ENCODE results near the gene CACNA2D3.

CACNA2D3 gene

GRCh38 chr3:54822206-54822605 lies 699.9 kb downstream of the CACNA2D3 start:
- Histone ChIP-seq H3K27ac (ENCODE audit: low read length) (no peak overlapping the region), H3K9me3 (replicated peaks; ENCODE audit: insufficient read depth, low read length) (no peaks in the 10 kb centered on the region), H3K36me3 (replicated peaks; ENCODE audit: insufficient read depth, low read length) (no peaks in the 10 kb centered on the region), H3F3A (ENCODE audit: insufficient read depth, low read length) (no peaks in the 10 kb centered on the region), H3K79me2 (ENCODE audit: low read length) (no peaks in the 10 kb centered on the region), H3K9ac (ENCODE audit: low read length) (no peak overlapping the region), H4K20me1 (ENCODE audit: insufficient read depth, low read length) (no peaks in the 10 kb centered on the region), H3K4me2 (ENCODE audit: low read depth, low read length) (no peak overlapping the region), H2AFZ (ENCODE audit: low read length) (no peak overlapping the region), H3K27me3 (replicated peaks; ENCODE audit: insufficient read depth, low read length) (no peaks in the 10 kb centered on the region), H3K4me1 (ENCODE audit: low read length) (no peaks in the 10 kb centered on the region), H3K9me2 (replicated peaks; ENCODE audit: insufficient read depth, low read length) (no peaks in the 10 kb centered on the region), H3K4me3 (ENCODE audit: low read length) (no peak overlapping the region)
- TF ChIP-seq, protein P1, sequence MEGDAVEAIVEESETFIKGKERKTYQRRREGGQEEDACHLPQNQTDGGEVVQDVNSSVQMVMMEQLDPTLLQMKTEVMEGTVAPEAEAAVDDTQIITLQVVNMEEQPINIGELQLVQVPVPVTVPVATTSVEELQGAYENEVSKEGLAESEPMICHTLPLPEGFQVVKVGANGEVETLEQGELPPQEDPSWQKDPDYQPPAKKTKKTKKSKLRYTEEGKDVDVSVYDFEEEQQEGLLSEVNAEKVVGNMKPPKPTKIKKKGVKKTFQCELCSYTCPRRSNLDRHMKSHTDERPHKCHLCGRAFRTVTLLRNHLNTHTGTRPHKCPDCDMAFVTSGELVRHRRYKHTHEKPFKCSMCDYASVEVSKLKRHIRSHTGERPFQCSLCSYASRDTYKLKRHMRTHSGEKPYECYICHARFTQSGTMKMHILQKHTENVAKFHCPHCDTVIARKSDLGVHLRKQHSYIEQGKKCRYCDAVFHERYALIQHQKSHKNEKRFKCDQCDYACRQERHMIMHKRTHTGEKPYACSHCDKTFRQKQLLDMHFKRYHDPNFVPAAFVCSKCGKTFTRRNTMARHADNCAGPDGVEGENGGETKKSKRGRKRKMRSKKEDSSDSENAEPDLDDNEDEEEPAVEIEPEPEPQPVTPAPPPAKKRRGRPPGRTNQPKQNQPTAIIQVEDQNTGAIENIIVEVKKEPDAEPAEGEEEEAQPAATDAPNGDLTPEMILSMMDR (IDR thresholded peaks at IDR 0.05; ENCODE audit: low read length): no peak
- TF ChIP-seq EZH2 (optimal IDR thresholded peaks at IDR 0.05; ENCODE audit: low read depth, low read length) (no peak), EZH2phosphoT487 (IDR thresholded peaks at IDR 0.05; ENCODE audit: low read length) (no peak)
- DNase-seq: no peak

DNA sequence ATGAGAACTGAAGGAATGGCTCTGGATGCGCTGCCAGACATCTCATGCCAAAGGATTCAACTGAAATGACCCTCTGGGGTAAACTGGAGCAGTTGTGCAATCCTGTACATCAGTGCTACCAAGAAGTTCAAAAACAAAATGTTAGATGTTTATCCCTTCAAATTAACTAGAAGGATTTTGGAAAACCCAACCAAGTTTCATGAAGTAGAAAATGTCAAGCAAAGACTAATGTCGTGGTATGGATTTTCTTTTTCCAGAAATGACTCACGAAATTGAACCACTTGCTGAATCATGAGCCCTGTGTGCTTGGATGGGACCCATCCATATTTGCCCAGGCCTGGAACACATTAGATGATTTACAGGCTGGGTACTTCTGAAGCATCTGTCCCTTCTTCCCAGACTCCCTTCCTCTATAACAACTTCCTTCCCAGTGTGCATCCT lies 703.9 kb downstream of the CACNA2D3 start:
- no peak overlapping the region for H3K4me2 ChIP-seq (ENCODE audit: low read depth, low read length)
- H2AFZ ChIP-seq (ENCODE audit: low read length): no peak overlapping the region
- TF ChIP-seq, protein P1 (IDR thresholded peaks at IDR 0.05; ENCODE audit: low read length): no peak
- TF ChIP-seq EZH2 (optimal IDR thresholded peaks at IDR 0.05; ENCODE audit: low read depth, low read length): no peak
- TF ChIP-seq EZH2phosphoT487 (IDR thresholded peaks at IDR 0.05; ENCODE audit: low read length): no peak
- no peak overlapping the region for H3K4me3 ChIP-seq (ENCODE audit: low read length)
- H3K36me3 ChIP-seq (replicated peaks; ENCODE audit: insufficient read depth, low read length): no peaks in the 10 kb centered on the region
- H3F3A ChIP-seq (ENCODE audit: insufficient read depth, low read length): no peaks in the 10 kb centered on the region
- H3K9me3 ChIP-seq (replicated peaks; ENCODE audit: insufficient read depth, low read length): no peaks in the 10 kb centered on the region
- H3K9ac ChIP-seq (ENCODE audit: low read length): no peak overlapping the region
- DNase-seq: no peak
- no peaks in the 10 kb centered on the region for H3K27me3 ChIP-seq (replicated peaks; ENCODE audit: insufficient read depth, low read length)
- H4K20me1 ChIP-seq (ENCODE audit: insufficient read depth, low read length): no peaks in the 10 kb centered on the region
- H3K4me1 ChIP-seq (ENCODE audit: low read length): no peaks in the 10 kb centered on the region
- H3K27ac ChIP-seq (ENCODE audit: low read length): no peak overlapping the region
- no peaks in the 10 kb centered on the region for H3K9me2 ChIP-seq (replicated peaks; ENCODE audit: insufficient read depth, low read length)
- H3K79me2 ChIP-seq (ENCODE audit: low read length): no peaks in the 10 kb centered on the region

DNA sequence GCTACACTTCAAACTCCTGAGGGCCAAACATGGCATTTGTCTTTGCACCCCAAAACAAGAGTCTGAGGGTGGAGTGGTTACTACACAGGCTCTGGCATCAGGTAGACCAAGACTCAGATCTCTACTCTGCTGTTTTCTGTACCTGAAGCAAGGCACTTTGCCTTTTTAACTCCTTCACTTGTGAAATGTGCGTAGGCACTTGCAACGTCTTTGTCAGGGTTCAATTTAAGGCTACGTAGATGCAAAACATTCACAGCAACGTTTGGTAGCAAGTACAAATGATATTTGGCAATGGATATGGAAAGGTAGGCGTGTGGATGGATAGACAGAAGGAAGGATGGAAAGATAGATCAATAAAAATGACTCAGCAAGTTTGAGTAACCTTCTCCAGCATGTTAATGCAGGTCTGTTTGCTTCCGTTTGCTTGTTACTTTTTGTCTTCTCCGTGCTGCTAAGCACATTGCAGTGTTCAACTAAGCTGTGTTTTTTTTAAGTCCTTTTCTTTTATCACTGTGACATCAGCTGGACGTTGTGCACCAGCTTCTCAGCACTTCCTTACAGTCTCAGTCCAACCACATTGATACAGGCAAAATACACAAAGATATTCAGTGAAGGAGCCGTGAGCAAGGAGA lies 704.8 kb downstream of the CACNA2D3 start:
- Histone ChIP-seq H3K4me1 (ENCODE audit: low read length) (no peaks in the 10 kb centered on the region), H4K20me1 (ENCODE audit: insufficient read depth, low read length) (no peaks in the 10 kb centered on the region), H3K36me3 (replicated peaks; ENCODE audit: insufficient read depth, low read length) (no peaks in the 10 kb centered on the region), H3K4me2 (ENCODE audit: low read depth, low read length) (no peak overlapping the region), H3K27ac (ENCODE audit: low read length) (no peak overlapping the region), H3K9me2 (replicated peaks; ENCODE audit: insufficient read depth, low read length) (no peaks in the 10 kb centered on the region), H3K27me3 (replicated peaks; ENCODE audit: insufficient read depth, low read length) (no peaks in the 10 kb centered on the region), H3K9me3 (replicated peaks; ENCODE audit: insufficient read depth, low read length) (no peaks in the 10 kb centered on the region), H3K4me3 (ENCODE audit: low read length) (no peak overlapping the region), H2AFZ (ENCODE audit: low read length) (no peak overlapping the region), H3K79me2 (ENCODE audit: low read length) (no peaks in the 10 kb centered on the region), H3K9ac (ENCODE audit: low read length) (no peak overlapping the region), H3F3A (ENCODE audit: insufficient read depth, low read length) (no peaks in the 10 kb centered on the region)
- DNase-seq: no peak
- TF ChIP-seq EZH2phosphoT487 (IDR thresholded peaks at IDR 0.05; ENCODE audit: low read length) (no peak), EZH2 (optimal IDR thresholded peaks at IDR 0.05; ENCODE audit: low read depth, low read length) (no peak)
- TF ChIP-seq, protein P1 (IDR thresholded peaks at IDR 0.05; ENCODE audit: low read length): no peak
